Upper lobe of left lung (tissue), 4 donors: ENCODE data around the gene NCOA6.

Experiments
- CTCF ChIP-seq, 6 experiments: fragments of 450-650 bp in 4 of 6; fragments of 200-600 bp in 2 of 6; sonication (generic) in 2 of 6; IDR thresholded peaks; one replicate each; pipeline ENCODE4 v1.5.1; 2016 to 2019; ENCODE audit warnings: antibody characterized with exemption in 6 of 6
- EP300 ChIP-seq, 4 donors: sonication (generic); formaldehyde crosslinking; IDR thresholded peaks; one replicate each; pipeline ENCODE4 v1.5.1; 2017; ENCODE audit warnings: antibody characterized with exemption in 4 of 4, control low read depth in 2 of 4
- POLR2AphosphoS5 ChIP-seq, 2 donors: sonication (generic); formaldehyde crosslinking; IDR thresholded peaks; one replicate each; pipeline ENCODE4 v1.5.1; 2017; ENCODE audit warnings: antibody characterized with exemption in 2 of 2

GRCh38 chr20:34871320-34871926 is 46.0 kb upstream of the NCOA6 start:
- TF ChIP-seq CTCF (IDR thresholded peaks at IDR 0.05) (no peak), EP300 (IDR thresholded peaks at IDR 0.05) (no peak), POLR2AphosphoS5 (IDR thresholded peaks at IDR 0.05) (no peak)
